Lower leg skin (tissue), 3 donors: Measurements from ENCODE around the gene FAM120A.

Experiments
- CTCF ChIP-seq, 3 donors: fragments of 450-650 bp; IDR thresholded peaks; one replicate each; pipeline ENCODE4 v1.5.1; 2016; ENCODE audit warnings: antibody characterized with exemption in 3 of 3, mild to moderate bottlenecking in 3 of 3, moderate library complexity in 2 of 3
- POLR2A ChIP-seq, 2 donors: fragments of 450-650 bp; IDR thresholded peaks; one replicate each; pipeline ENCODE4 v1.6.1; 2016 to 2017; ENCODE audit warnings: antibody characterized with exemption in 2 of 2, mild to moderate bottlenecking in 1 of 2, moderate library complexity in 1 of 2

- TF ChIP-seq CTCF (IDR thresholded peaks at IDR 0.05) (no peak), POLR2A (IDR thresholded peaks at IDR 0.05) (no peak)
Observed at GRCh38 chr9:93590609-93591234, 139.2 kb downstream of the FAM120A start.
